Breast epithelium (tissue), 4 donors: Measurements from ENCODE around the gene USP32. TPM values are rescaled to one million over a fixed set of nuclear protein-coding genes. Genes with fewer than 3 reads are reported as not detected.

Source experiments
- DNase-seq, 2 donors: peaks; one replicate each; pipeline ENCODE4 v3.0.0-alpha.2; 2019; ENCODE audit warnings: low spot score in 2 of 2
- H3K27ac ChIP-seq, 2 donors: fragments of 200-600 bp; sonication (generic) in 1 of 2; one replicate each; pipeline ENCODE4 v1.5.1; 2016 to 2019; ENCODE audit warnings: mild to moderate bottlenecking in 1 of 2
- H3K27me3 ChIP-seq, 2 donors: fragments of 200-600 bp; sonication (generic) in 1 of 2; one replicate each; pipeline versions ENCODE4 v1.5.1 to v1.6.0; 2017 to 2019; ENCODE audit warnings: control low read depth in 1 of 2, mild to moderate bottlenecking in 1 of 2
- H3K36me3 ChIP-seq: fragments of 200-600 bp; one replicate; pipeline ENCODE4 v1.5.1; 2019
- H3K4me1 ChIP-seq, 2 donors: fragments of 200-600 bp; sonication (generic); one replicate each; pipeline ENCODE4 v1.5.1; 2016 to 2019; ENCODE audit warnings: control low read depth in 1 of 2
- H3K4me3 ChIP-seq, 3 donors: fragments of 200-600 bp; sonication (generic); 1 replicate in 2 of 3; 2 replicates in 1 of 3; pipeline ENCODE4 v1.5.1; 2016 to 2019; ENCODE audit warnings: mild to moderate bottlenecking in 3 of 3, moderate library complexity in 2 of 3
- H3K9me3 ChIP-seq, 2 donors: fragments of 200-600 bp; sonication (generic) in 1 of 2; one replicate each; pipeline ENCODE4 v1.5.1; 2016 to 2019; ENCODE audit warnings: control low read depth in 1 of 2
- CTCF ChIP-seq, 3 donors: fragments of 450-650 bp; IDR thresholded peaks; one replicate each; pipeline ENCODE4 v1.5.1; 2016 to 2017; ENCODE audit warnings: antibody characterized with exemption in 3 of 3, mild to moderate bottlenecking in 3 of 3, moderate library complexity in 3 of 3
- POLR2A ChIP-seq: fragments of 450-650 bp; IDR thresholded peaks from one replicate; pipeline ENCODE4 v1.6.1; 2016; ENCODE audit warnings: antibody characterized with exemption, mild to moderate bottlenecking, moderate library complexity
- POLR2AphosphoS5 ChIP-seq, 3 donors: sonication (generic); formaldehyde crosslinking; IDR thresholded peaks; one replicate each; pipeline ENCODE4 v1.6.1; 2017; ENCODE audit warnings: antibody characterized with exemption in 3 of 3
- intact Hi-C: fragments of 100-400 bp; cut with DNase I; formaldehyde crosslinking; loops from one replicate; pipeline ENCODE4 v1.15.1; 2023; ENCODE audit warnings: low total_unique reads
- total RNA-seq, 3 donors: library from RNA; depleted of rRNA; stranded (reverse); fragments of >200 nt; gene quantifications; one replicate each; pipeline ENCODE4 v1.1.0, GENCODE V29; 2016

Gene USP32
- total RNA-seq, 3 donors from 2014 or later: 66.2 to 95.1 (median 69.1) TPM

DNA sequence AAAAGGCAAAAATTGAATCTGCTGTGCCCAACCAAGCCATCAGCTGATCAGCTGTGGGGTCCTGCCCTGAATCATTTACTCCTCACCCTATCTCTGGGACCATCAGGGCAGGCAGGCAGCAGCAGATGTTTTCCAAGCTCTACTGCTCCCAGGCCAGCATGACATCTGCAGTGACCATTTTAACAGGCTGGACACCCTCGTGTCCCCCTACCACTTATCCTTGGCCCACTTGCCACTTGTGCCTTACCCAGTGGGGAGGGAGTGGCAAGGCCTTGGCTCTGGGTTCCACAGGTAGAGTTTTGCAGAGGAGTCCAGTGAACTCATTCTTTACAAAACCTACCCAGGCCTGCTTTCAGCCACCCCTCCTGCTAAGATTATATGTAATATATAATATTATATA lies 254.2 kb downstream of the USP32 start:
- H3K36me3 ChIP-seq: no peaks in the 10 kb centered on the region
- no peak overlapping the region for H3K27ac ChIP-seq
- H3K9me3 ChIP-seq: no peaks in the 10 kb centered on the region
- H3K4me1 ChIP-seq: peaks cover 0 to 9% of the 10 kb centered on the region in 2 donors
- H3K4me3 ChIP-seq: no peak overlapping the region
- DNase-seq: no peak
- TF ChIP-seq CTCF (IDR thresholded peaks at IDR 0.05) (no peak), POLR2A (no peak), POLR2AphosphoS5 (IDR thresholded peaks at IDR 0.05) (no peak)
- intact Hi-C loops: no loop called here
- peaks cover 17 to 42% of the 10 kb centered on the region in 2 donors for H3K27me3 ChIP-seq

DNA sequence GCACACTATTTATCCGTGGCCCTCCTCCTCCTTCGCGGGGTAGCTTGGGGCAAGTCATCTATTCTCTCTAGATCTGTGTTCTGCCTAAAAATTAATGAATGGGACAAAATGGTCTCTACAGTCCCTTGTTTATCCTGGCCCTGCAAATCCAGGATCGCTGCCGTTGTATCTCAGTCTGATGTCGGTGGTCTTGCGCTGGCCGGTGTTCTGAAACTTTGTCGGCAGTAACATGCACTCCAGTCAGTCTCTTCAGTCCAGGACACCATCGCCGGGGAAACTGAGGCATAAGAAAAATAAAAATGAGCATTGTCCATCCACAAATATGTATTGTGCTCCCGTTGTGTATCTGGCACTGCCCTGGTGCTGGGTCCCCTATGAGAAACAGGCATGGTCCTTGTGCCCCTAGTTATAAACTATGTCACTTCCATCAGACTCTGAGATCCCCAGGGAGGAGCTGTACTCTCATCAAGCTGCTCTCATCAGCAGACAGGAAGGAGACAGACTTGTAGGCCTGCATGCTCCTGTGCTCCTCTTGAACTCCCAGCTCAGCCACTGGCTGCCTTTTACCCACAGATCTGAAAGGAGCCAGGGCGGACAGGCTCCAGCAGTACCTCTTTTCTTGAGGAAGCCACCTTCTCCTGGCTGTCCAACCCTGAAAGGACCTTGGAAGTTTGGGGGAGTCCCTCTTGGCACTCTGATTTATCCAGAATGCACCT lies 255.8 kb downstream of the USP32 start:
- Histone ChIP-seq H3K36me3 (no peaks in the 10 kb centered on the region), H3K4me3 (peak overlapping the region in 2 of 3 donors; percentile 69 to 77), H3K27ac (no peak overlapping the region), H3K4me1 (peaks cover 0 to 9% of the 10 kb centered on the region in 2 donors), H3K27me3 (peaks cover 14 to 35% of the 10 kb centered on the region in 2 donors), H3K9me3 (no peaks in the 10 kb centered on the region)
- DNase-seq: no peak
- TF ChIP-seq CTCF (IDR thresholded peaks at IDR 0.05) (no peak), POLR2A (no peak), POLR2AphosphoS5 (IDR thresholded peaks at IDR 0.05) (no peak)
- intact Hi-C loops: no loop called here

- Histone ChIP-seq H3K4me1 (peaks cover 0 to 9% of the 10 kb centered on the region in 2 donors), H3K4me3 (peak overlapping the region; percentile 59 to 77 (median 69)), H3K9me3 (no peaks in the 10 kb centered on the region), H3K27ac (peak overlapping the region in 1 of 2 donors; percentile 62), H3K36me3 (no peaks in the 10 kb centered on the region), H3K27me3 (peaks cover 11 to 27% of the 10 kb centered on the region in 2 donors)
- intact Hi-C loops: no loop called here
- TF ChIP-seq POLR2AphosphoS5 (IDR thresholded peaks at IDR 0.05) (peak in 2 of 3 donors; percentile 24 to 34), CTCF (IDR thresholded peaks at IDR 0.05) (no peak)
- DNase-seq: peak; percentile 68 to 82
These were observed 256.6 kb downstream of the USP32 start for GRCh38 chr17:60135151-60135950.

GRCh38 chr17:60134396-60135150 lies 257.4 kb downstream of the USP32 start:
- peak overlapping the region in 1 of 2 donors; percentile 62 for H3K27ac ChIP-seq

More at GRCh38 chr17:60134396-60135150, 257.4 kb downstream of the USP32 start:
- TF ChIP-seq POLR2A: no peak
- TF ChIP-seq CTCF (IDR thresholded peaks at IDR 0.05): no peak
- no peak for TF ChIP-seq POLR2AphosphoS5 (IDR thresholded peaks at IDR 0.05)
- intact Hi-C loops: no loop called here
- Histone ChIP-seq H3K9me3 (no peaks in the 10 kb centered on the region), H3K36me3 (no peaks in the 10 kb centered on the region), H3K4me3 (peak overlapping the region; percentile 59 to 77 (median 69)), H3K27me3 (peaks cover 10 to 19% of the 10 kb centered on the region in 2 donors), H3K4me1 (peaks cover 0 to 6% of the 10 kb centered on the region in 2 donors)
- DNase-seq: peak in 1 of 2 donors; percentile 10
